Panc1 (cell line): ENCODE data around the gene S100A4.
A peak's percentile ranks its signal among the peaks of the same experiment; 100 is the strongest.

Experiments used
- POLR2AphosphoS5 ChIP-seq: IDR thresholded peaks from 2 replicates; pipeline ENCODE4 v1.6.1; 2012; ENCODE audit warnings: mild to moderate bottlenecking, low read depth, low read length, moderate library complexity
- TCF7L2 ChIP-seq: IDR thresholded peaks from 2 replicates; pipeline ENCODE4 v1.6.1; 2011; ENCODE audit warnings: mild to moderate bottlenecking, low read depth, low read length, inconsistent platforms
- TF ChIP-seq, protein P1 (sequence below): fragments of 450-650 bp; IDR thresholded peaks from 2 replicates; pipeline ENCODE4 v1.5.1; 2017; ENCODE audit warnings: mild to moderate bottlenecking
- TF ChIP-seq, protein P2 (sequence below), 2 experiments: IDR thresholded peaks; 2 replicates each; pipeline ENCODE4 v1.6.1; 2011 to 2012; ENCODE audit warnings: low read depth in 2 of 2, control low read depth in 1 of 2, low read length in 1 of 2, mild to moderate bottlenecking in 1 of 2, moderate library complexity in 1 of 2; ENCODE audit not compliant: insufficient read depth in 1 of 2

DNA sequence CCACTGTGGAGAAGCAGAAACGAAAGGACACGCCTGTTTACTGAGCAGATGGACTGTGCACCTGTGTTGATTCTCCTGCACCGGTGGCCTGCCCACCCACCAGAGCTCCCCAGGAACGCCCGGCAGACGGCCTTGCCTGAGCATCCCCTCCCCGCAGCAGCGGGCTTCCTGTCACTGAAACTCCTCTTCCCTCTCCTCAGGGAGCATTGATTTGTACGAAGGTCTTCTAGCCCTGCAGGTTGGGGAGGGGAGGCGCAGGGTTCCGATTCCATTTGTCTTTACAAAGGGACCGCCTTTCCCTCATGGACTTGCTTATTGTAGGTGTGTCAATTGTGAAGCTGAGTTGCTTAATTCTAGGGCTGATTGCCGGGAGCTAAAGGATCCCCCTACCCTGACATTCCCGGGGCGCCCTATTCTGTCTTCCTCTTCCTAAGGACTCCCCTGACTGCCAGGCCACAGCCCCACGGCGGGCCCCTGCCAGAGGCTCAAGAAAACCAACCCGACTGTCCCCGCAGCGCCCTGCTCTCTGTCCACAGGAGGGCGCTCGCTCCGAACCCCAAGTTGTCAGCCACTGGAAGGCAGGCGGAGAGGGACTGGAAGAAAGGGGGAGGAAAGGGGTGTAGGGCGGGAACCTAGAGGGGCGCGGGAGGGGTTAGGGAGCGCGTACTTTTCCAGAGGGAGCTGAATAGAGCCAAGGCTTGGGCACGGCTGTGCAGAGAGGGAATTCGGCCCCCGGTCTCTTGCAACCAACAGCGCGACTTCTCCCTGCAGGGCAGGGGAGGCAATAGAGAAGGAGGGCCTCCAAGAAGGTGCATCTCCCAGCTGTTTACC, 12.6 kb downstream of the S100A4 start:
- TF ChIP-seq, protein P1, sequence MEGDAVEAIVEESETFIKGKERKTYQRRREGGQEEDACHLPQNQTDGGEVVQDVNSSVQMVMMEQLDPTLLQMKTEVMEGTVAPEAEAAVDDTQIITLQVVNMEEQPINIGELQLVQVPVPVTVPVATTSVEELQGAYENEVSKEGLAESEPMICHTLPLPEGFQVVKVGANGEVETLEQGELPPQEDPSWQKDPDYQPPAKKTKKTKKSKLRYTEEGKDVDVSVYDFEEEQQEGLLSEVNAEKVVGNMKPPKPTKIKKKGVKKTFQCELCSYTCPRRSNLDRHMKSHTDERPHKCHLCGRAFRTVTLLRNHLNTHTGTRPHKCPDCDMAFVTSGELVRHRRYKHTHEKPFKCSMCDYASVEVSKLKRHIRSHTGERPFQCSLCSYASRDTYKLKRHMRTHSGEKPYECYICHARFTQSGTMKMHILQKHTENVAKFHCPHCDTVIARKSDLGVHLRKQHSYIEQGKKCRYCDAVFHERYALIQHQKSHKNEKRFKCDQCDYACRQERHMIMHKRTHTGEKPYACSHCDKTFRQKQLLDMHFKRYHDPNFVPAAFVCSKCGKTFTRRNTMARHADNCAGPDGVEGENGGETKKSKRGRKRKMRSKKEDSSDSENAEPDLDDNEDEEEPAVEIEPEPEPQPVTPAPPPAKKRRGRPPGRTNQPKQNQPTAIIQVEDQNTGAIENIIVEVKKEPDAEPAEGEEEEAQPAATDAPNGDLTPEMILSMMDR, result peak; percentile 96
- TF ChIP-seq TCF7L2 (peak; percentile 75; the same call in 1 of the 2 replicates), POLR2AphosphoS5 (peak; percentile 52; the same call in 1 of the 2 replicates)
- TF ChIP-seq, protein P2, sequence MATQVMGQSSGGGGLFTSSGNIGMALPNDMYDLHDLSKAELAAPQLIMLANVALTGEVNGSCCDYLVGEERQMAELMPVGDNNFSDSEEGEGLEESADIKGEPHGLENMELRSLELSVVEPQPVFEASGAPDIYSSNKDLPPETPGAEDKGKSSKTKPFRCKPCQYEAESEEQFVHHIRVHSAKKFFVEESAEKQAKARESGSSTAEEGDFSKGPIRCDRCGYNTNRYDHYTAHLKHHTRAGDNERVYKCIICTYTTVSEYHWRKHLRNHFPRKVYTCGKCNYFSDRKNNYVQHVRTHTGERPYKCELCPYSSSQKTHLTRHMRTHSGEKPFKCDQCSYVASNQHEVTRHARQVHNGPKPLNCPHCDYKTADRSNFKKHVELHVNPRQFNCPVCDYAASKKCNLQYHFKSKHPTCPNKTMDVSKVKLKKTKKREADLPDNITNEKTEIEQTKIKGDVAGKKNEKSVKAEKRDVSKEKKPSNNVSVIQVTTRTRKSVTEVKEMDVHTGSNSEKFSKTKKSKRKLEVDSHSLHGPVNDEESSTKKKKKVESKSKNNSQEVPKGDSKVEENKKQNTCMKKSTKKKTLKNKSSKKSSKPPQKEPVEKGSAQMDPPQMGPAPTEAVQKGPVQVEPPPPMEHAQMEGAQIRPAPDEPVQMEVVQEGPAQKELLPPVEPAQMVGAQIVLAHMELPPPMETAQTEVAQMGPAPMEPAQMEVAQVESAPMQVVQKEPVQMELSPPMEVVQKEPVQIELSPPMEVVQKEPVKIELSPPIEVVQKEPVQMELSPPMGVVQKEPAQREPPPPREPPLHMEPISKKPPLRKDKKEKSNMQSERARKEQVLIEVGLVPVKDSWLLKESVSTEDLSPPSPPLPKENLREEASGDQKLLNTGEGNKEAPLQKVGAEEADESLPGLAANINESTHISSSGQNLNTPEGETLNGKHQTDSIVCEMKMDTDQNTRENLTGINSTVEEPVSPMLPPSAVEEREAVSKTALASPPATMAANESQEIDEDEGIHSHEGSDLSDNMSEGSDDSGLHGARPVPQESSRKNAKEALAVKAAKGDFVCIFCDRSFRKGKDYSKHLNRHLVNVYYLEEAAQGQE (IDR thresholded peaks at IDR 0.05; ENCODE audit: insufficient read depth in 1 of 2, low read depth in 2 of 2, low read length in 1 of 2), result 0 out of 4 replicates have a peak, but pooled peaks of 1 of the 2 experiments have one; percentile 40
